Activated T-helper 1 cell treated with anti-CD3 and anti-CD28 coated beads, Interleukin-12 subunit alpha, Interleukin-12 subunit beta, Interleukin-2, Interleukin-4 antibody, amounts not matched to agents 30 ng/mL and 10 ng/mL and 1 ng/mL, durations not matched to agents 14 hours and 24 hours and 36 hours (primary cell): ENCODE data around the gene HSD11B1L. TPM values are rescaled to one million over a fixed set of nuclear protein-coding genes. Genes with fewer than 3 reads are reported as not detected.
"Not testable (repeated sequence)": the region's sequence is repeated elsewhere in the genome, so short reads cannot be mapped to it uniquely, and the experiment has no call there.

ENCODE experiments used
- DNase-seq: peaks from one replicate; pipeline ENCODE4 v3.0.0; 2021; ENCODE audit warnings: low spot score
- H3K27ac Mint-ChIP-seq: one replicate; pipeline ENCODE4 v1.8.0; 2021; ENCODE audit warnings: mild to moderate bottlenecking, mixed read lengths
- H3K27me3 Mint-ChIP-seq: one replicate; pipeline ENCODE4 v1.8.0; 2022; ENCODE audit warnings: mild to moderate bottlenecking, moderate library complexity, mixed read lengths; ENCODE audit not compliant: insufficient read depth
- H3K36me3 Mint-ChIP-seq: one replicate; pipeline ENCODE4 v1.8.0; 2021; ENCODE audit warnings: low read depth, mixed read lengths
- H3K4me1 Mint-ChIP-seq: one replicate; pipeline ENCODE4 v1.8.0; 2021; ENCODE audit warnings: low read depth, mixed read lengths
- H3K4me3 Mint-ChIP-seq: one replicate; pipeline ENCODE4 v1.8.0; 2021; ENCODE audit warnings: mild to moderate bottlenecking, moderate library complexity, mixed read lengths
- H3K9me3 Mint-ChIP-seq: one replicate; pipeline ENCODE4 v1.8.0; 2021; ENCODE audit warnings: mixed read lengths
- intact Hi-C: fragments of 100-400 bp; cut with micrococcal nuclease; formaldehyde crosslinking; loops from one replicate; pipeline ENCODE4 v1.15.1; 2024
- total RNA-seq: library from RNA; stranded (reverse); gene quantifications from 2 replicates; pipeline ENCODE4 v1.2.3, GENCODE V29; 2022

The HSD11B1L gene
- total RNA-seq, 1 donor from 2014 or later, result 1.9 TPM

DNA sequence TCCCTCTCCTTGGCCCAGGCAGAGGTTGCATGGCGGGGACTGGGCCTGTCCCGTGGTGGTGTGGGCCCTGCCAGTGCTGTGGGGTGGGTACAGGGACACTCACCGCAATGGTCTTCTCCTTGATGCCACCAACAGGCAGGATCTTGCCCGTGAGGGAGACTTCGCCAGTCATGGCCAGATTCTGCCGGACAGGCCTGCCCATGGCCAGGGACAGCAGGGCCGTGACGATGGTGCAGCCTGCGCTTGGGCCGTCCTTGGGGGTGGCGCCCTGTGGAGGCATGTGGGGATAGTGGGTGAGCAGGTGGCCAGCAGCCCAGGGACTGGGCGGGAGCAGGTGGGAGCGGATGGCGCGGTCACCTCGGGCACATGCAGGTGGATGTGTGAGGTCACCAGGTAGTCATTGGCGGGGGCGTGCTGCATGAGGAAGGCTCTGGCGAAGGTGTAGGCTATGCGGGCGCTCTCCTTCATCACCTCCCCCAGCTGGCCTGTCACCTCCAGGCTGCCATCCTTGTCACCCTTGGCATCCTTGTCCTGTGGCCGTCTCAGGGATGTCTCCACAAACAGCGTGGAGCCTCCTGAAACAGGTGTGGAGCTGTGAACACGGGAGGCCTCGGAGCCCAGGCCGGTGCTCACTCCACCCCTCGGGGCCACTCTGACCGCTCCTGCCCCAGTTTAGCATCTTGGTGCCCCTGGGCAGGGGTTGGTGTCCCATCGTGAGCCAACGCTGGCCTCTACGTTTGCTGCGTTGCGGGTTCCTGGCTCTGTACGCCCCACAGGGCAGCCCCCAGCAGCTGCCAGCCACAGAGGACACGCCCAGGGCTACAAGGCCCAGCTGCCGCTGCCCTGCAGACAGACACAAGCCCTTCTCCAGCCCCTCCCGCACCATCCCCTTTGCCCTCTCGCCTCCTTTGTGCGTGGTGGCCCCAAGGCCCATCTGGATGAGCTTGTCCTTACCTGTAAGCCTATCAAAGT lies 12.7 kb downstream of the HSD11B1L start:
- H3K9me3 Mint-ChIP-seq, result no peaks in the 10 kb centered on the region
- H3K4me1 Mint-ChIP-seq, result peaks cover 9% of the 10 kb centered on the region
- peak overlapping the region; percentile 65 for H3K27ac Mint-ChIP-seq
- no peak for DNase-seq
- H3K4me3 Mint-ChIP-seq, result peak overlapping the region; percentile 99
- peaks cover 45% of the 10 kb centered on the region for H3K36me3 Mint-ChIP-seq
- intact Hi-C loops, result no loop called here
- no peaks in the 10 kb centered on the region for H3K27me3 Mint-ChIP-seq

DNA sequence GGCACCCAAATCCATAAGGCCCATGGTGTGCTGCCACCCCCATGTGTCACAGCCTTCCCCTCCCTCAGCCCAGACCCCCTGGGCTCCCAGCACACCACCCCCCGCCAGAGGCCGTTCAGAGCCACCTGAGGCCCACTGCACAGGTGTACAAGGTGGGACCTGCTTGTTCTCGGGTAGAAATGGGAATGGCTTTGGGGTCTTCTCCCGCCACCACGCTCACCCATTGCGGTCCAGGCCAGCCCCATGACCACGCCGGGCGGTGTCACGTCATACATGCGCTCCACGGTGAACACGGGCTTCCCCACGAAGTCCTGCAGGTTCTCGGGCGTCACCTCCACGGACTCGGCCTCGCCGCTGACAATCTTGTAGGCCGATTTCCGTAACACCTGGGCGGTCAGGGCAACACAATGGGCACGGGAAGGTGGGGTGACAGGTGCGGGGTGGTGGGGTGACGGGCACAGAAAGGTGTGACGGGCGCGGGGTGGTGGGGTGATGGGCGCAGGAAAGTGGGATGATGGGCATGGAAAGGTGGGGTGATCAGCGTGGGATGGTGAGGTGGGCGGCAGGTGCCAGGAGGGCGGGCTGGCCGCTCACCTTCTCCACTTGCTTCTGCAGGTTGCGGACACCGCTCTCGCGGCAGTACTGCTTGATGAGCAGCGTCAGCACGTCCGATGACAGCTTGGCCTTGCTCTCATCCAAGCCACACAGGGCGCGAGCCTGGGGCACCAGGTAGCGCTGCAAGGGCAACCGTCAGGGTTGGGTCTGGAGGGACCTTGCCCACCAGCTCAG lies 13.5 kb downstream of the HSD11B1L start:
- H3K27me3 Mint-ChIP-seq, result no peaks in the 10 kb centered on the region
- no peak for DNase-seq

DNA sequence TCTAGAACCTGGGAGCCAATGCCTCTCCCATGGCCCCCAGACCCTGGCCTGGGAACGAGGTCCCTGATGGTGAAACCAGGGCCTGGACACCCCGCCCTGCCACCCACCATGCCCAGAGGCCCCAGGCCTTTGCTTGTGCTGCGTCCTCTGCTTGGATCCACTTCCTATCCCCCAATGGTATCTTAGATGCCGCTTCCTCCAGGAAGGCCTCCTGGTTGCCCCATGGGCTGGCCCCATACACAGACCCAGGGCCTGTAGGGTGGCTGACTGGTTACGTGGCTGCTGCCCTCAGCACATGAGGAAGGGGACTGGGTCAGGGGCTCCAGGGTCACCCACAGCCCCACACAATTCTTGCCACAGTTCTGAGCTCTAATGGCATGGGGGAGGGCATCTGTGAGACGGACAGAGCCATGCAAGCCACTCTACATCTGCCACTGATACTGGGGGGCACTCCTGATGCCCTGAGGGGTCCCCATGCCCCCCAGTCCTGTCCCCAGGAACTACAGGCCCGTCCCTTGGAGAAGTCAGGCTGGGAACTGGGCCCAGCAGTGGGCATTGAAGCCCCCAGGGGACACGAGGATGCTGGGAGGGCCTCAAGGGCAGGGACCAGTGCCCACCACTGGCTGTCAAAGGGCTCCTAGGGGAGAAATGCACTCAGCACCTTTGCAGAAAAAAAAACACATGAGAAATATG lies 14.3 kb downstream of the HSD11B1L start:
- no peak overlapping the region for H3K4me3 Mint-ChIP-seq
- no peaks in the 10 kb centered on the region for H3K9me3 Mint-ChIP-seq
- no peak overlapping the region for H3K27ac Mint-ChIP-seq
- intact Hi-C loops, result no loop called here
- peaks cover 53% of the 10 kb centered on the region for H3K36me3 Mint-ChIP-seq
- DNase-seq, result no peak
- peaks cover 4% of the 10 kb centered on the region for H3K4me1 Mint-ChIP-seq
- no peaks in the 10 kb centered on the region for H3K27me3 Mint-ChIP-seq

More for the DNA sequence above, 13.5 kb downstream of the HSD11B1L start:
- intact Hi-C loops, result no loop called here
- peaks cover 9% of the 10 kb centered on the region for H3K4me1 Mint-ChIP-seq
- peak overlapping the region; percentile 63 for H3K27ac Mint-ChIP-seq
- no peak overlapping the region for H3K4me3 Mint-ChIP-seq
- H3K9me3 Mint-ChIP-seq, result no peaks in the 10 kb centered on the region
- peaks cover 53% of the 10 kb centered on the region for H3K36me3 Mint-ChIP-seq

DNA sequence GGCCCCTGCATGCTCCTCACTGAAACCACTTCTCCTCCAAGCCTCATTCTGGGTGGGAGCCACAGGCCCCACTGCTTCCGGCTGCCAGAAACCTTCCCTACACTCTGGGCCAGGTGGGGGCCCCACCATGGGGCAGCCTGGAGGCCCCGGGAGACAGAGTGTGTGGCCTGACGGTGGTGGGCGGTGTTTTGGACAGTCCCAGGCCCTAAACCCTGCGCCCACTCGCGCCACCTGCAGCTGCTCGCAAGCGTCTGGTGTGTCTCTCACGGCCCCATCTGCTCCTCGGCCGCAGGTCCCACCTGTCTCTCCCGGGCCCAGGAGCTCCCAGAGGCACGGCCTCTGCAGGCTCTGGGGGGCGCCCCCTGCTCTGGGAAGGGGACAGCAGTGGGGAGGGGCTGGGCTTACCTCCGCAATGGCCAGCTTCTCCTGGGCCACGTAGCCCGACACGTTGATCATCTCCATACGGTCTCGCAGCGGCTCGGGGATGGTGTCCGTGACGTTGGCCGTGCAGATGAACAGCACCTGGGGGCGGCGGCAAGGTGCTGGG lies 14.9 kb downstream of the HSD11B1L start:
- intact Hi-C loops, result no loop called here
- Mint-ChIP-seq H3K36me3 (peaks cover 51% of the 10 kb centered on the region), H3K9me3 (no peaks in the 10 kb centered on the region), H3K4me3 (no peak overlapping the region), H3K4me1 (peaks cover 4% of the 10 kb centered on the region), H3K27me3 (no peaks in the 10 kb centered on the region), H3K27ac (no peak overlapping the region)
- no peak for DNase-seq

- peaks cover 4% of the 10 kb centered on the region for H3K4me1 Mint-ChIP-seq
- H3K9me3 Mint-ChIP-seq, result no peaks in the 10 kb centered on the region
- H3K4me3 Mint-ChIP-seq, result no peak overlapping the region
- no peak overlapping the region for H3K27ac Mint-ChIP-seq
- DNase-seq, result no peak
- intact Hi-C loops, result no loop called here
- no peaks in the 10 kb centered on the region for H3K27me3 Mint-ChIP-seq
- H3K36me3 Mint-ChIP-seq, result peaks cover 51% of the 10 kb centered on the region
These were observed 15.6 kb downstream of the HSD11B1L start for GRCh38 chr19:5696196-5697021.

GRCh38 chr19:5697022-5697889 lies 16.4 kb downstream of the HSD11B1L start:
- intact Hi-C loops, result no loop called here
- Mint-ChIP-seq H3K9me3 (no peaks in the 10 kb centered on the region), H3K27me3 (no peaks in the 10 kb centered on the region), H3K27ac (no peak overlapping the region), H3K4me3 (no peak overlapping the region), H3K4me1 (peaks cover under 1% of the 10 kb centered on the region), H3K36me3 (peaks cover 51% of the 10 kb centered on the region)
- no peak for DNase-seq

DNA sequence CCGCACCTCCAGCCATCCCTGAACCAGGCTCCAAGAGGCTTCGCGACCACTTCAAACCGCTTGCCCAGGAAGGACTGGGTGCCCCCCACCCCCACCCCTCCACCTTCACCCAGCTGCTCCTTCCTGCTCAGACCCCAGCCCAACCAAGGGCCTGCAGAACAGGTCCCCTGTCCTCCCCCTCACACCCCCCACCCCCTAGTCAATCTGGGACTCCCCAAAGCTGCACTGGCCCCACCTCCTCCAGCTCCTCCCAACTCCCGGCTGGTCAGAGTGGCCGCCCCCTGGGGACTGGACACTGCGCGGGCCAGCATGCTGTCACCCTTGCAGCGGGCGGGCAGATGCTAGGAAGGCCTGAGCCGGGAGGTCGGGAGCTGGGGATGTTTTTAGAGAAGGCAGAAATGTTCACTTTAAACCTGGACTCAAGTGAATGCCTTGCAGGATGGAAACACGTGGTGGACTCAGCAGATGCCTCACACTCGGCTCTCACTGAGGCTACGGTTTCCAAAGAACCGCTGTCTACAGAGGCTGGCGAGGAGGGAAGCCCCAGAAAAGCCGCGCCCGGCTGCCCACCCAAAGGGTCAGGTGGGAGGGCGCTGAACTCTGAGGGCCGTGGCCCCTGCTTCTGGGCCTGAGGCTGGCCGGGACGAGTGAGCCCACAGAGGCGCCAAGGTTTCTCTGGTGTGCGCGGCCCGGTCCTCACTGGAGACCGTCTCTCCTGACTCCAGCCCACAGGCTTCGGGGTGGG lies 17.2 kb downstream of the HSD11B1L start:
- Mint-ChIP-seq H3K9me3 (no peaks in the 10 kb centered on the region), H3K27me3 (no peaks in the 10 kb centered on the region), H3K36me3 (peaks cover 44% of the 10 kb centered on the region), H3K27ac (no peak overlapping the region), H3K4me1 (no peaks in the 10 kb centered on the region), H3K4me3 (no peak overlapping the region)
- intact Hi-C loops, result no loop called here
- DNase-seq, result no peak

- no peaks in the 10 kb centered on the region for H3K27me3 Mint-ChIP-seq
- H3K27ac Mint-ChIP-seq, result no peak overlapping the region
- H3K4me1 Mint-ChIP-seq, result no peaks in the 10 kb centered on the region
- no peak for DNase-seq
- intact Hi-C loops, result no loop called here
- no peak overlapping the region for H3K4me3 Mint-ChIP-seq
- H3K9me3 Mint-ChIP-seq, result no peaks in the 10 kb centered on the region
- H3K36me3 Mint-ChIP-seq, result peaks cover 48% of the 10 kb centered on the region
These were observed 18.0 kb downstream of the HSD11B1L start for GRCh38 chr19:5698635-5699422.

DNA sequence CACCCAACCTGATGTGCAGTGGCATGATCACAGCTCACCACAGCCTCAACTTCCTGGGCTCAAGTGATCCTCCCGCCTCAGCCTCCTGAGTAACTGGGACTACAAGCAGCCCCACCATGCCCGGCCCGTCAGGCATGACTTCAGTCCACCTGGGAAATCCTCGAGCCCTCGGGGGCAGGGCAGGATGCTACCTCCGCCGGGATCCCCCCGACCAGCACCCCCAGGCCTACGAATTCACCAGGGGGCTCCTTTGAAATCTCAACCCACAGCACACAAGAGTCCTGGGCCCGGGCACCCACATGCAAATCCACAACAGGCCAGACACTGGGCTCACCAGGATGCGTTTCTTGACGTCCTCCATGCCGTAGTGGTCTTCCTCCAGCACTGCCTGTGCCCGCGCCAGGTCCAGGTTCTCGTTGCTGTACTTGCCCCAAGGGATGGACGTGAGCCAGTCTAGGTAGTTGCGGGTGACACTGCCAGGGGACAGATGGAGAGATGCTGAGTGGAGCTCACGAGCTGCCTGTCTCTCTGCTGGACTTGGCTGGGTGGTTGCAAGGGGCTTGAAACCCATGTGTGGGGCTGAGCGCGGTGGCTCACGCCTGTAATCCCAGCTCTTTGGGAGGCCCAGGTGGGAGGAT lies 19.7 kb downstream of the HSD11B1L start:
- H3K9me3 Mint-ChIP-seq, result no peaks in the 10 kb centered on the region
- H3K27ac Mint-ChIP-seq, result no peak overlapping the region

GRCh38 chr19:5702053-5702410 lies 21.2 kb downstream of the HSD11B1L start:
- DNase-seq, H3K4me1 Mint-ChIP-seq, H3K27me3 Mint-ChIP-seq, intact Hi-C loops, H3K4me3 Mint-ChIP-seq, H3K9me3 Mint-ChIP-seq, H3K27ac Mint-ChIP-seq: not testable (repeated sequence)
- peaks cover 33% of the 10 kb centered on the region for H3K36me3 Mint-ChIP-seq

More for the DNA sequence above, 19.7 kb downstream of the HSD11B1L start:
- intact Hi-C loops, result no loop called here
- Mint-ChIP-seq H3K4me3 (no peak overlapping the region), H3K27me3 (no peaks in the 10 kb centered on the region), H3K36me3 (peaks cover 37% of the 10 kb centered on the region), H3K4me1 (no peaks in the 10 kb centered on the region)
- no peak for DNase-seq
